Smooth muscle cell (in vitro differentiated cells): ENCODE data around the gene KCNC4. TPM values are rescaled to one million over a fixed set of nuclear protein-coding genes. Genes with fewer than 3 reads are reported as not detected.
A peak's percentile ranks its signal among the peaks of the same experiment; 100 is the strongest.

Experiments used
- DNase-seq: peaks from one replicate; lab custom pipeline; 2025; ENCODE audit not compliant: unreplicated experiment; lab: John Stamatoyannopoulos, UW
- H2AFZ ChIP-seq: fragments of 200-600 bp; sonication (generic); 2 replicates; pipeline ENCODE4 v1.6.0; 2016; ENCODE audit warnings: antibody characterized with exemption, low read depth, mild to moderate bottlenecking
- H3F3A ChIP-seq: fragments of 200-600 bp; sonication (generic); 2 replicates; pipeline ENCODE4 v1.6.0; 2017; ENCODE audit warnings: antibody characterized with exemption, low read depth
- H3K27ac ChIP-seq: fragments of 200-600 bp; sonication (generic); 2 replicates; pipeline ENCODE4 v1.5.1; 2016; ENCODE audit warnings: low read depth, mild to moderate bottlenecking
- H3K27me3 ChIP-seq: fragments of 200-600 bp; sonication (generic); 2 replicates; pipeline ENCODE4 v1.6.1; 2016; ENCODE audit warnings: low read depth, mild to moderate bottlenecking
- H3K36me3 ChIP-seq: fragments of 200-600 bp; sonication (generic); 2 replicates; pipeline ENCODE4 v1.5.1; 2016; ENCODE audit warnings: low read depth
- H3K4me1 ChIP-seq: fragments of 200-600 bp; sonication (generic); 2 replicates; pipeline ENCODE4 v1.5.1; 2016; ENCODE audit warnings: low read depth
- H3K4me2 ChIP-seq: fragments of 200-600 bp; sonication (generic); 2 replicates; pipeline ENCODE4 v1.6.0; 2016; ENCODE audit warnings: mild to moderate bottlenecking
- H3K4me3 ChIP-seq: fragments of 200-600 bp; sonication (generic); 2 replicates; pipeline ENCODE4 v1.5.1; 2016; ENCODE audit warnings: mild to moderate bottlenecking
- H3K79me2 ChIP-seq: fragments of 200-600 bp; sonication (generic); 2 replicates; pipeline ENCODE4 v1.6.0; 2016; ENCODE audit warnings: low read depth, mild to moderate bottlenecking
- H3K9ac ChIP-seq: fragments of 200-600 bp; sonication (generic); 2 replicates; pipeline ENCODE4 v1.6.0; 2016; ENCODE audit warnings: low read depth
- H3K9me3 ChIP-seq: fragments of 200-600 bp; sonication (generic); replicated peaks from 2 replicates; pipeline ENCODE4 v1.5.1; 2016; ENCODE audit warnings: low read depth
- H4K20me1 ChIP-seq: fragments of 200-600 bp; sonication (generic); 2 replicates; pipeline ENCODE4 v1.6.0; 2016; ENCODE audit warnings: low read depth
- WGBS: methylation state at CpG from one replicate; pipeline ENCODE4 v1.1.7; 2016; ENCODE audit warnings: low lambda C conversion rate; 5-methylcytosine and 5-hydroxymethylcytosine counted together
- polyA plus RNA-seq: library from polyadenylated mRNA; unstranded; fragments of >200 nt; fragmentation: Nextera tagmentation; extraction: Ambion mirVana; gene quantifications from 2 replicates; pipeline ENCODE4 v1.2.1, GENCODE V29; 2016
- total RNA-seq: library from RNA; depleted of rRNA; stranded (reverse); fragments of >200 nt; gene quantifications from 2 replicates; pipeline ENCODE4 v1.2.3, GENCODE V29; 2014
- TF ChIP-seq, protein P1 (sequence below): fragments of 200-600 bp; sonication (generic); IDR thresholded peaks from 2 replicates; pipeline ENCODE4 v1.5.1; 2017; ENCODE audit warnings: borderline replicate concordance, mild to moderate bottlenecking, antibody characterized with exemption; ENCODE audit not compliant: insufficient read depth, poor library complexity, severe bottlenecking

KCNC4 gene
- total and polyA plus RNA-seq, 2 experiments from 2014 or later = 2.0 to 6.0 TPM

GRCh38 chr1:110200190-110200589 is 9.9 kb upstream of the KCNC4 start:
- TF ChIP-seq, protein P1, sequence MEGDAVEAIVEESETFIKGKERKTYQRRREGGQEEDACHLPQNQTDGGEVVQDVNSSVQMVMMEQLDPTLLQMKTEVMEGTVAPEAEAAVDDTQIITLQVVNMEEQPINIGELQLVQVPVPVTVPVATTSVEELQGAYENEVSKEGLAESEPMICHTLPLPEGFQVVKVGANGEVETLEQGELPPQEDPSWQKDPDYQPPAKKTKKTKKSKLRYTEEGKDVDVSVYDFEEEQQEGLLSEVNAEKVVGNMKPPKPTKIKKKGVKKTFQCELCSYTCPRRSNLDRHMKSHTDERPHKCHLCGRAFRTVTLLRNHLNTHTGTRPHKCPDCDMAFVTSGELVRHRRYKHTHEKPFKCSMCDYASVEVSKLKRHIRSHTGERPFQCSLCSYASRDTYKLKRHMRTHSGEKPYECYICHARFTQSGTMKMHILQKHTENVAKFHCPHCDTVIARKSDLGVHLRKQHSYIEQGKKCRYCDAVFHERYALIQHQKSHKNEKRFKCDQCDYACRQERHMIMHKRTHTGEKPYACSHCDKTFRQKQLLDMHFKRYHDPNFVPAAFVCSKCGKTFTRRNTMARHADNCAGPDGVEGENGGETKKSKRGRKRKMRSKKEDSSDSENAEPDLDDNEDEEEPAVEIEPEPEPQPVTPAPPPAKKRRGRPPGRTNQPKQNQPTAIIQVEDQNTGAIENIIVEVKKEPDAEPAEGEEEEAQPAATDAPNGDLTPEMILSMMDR = no peak
- Histone ChIP-seq H3K36me3 (no peaks in the 10 kb centered on the region), H3K4me2 (no peak overlapping the region), H3K9ac (no peak overlapping the region), H2AFZ (no peak overlapping the region), H3K27me3 (no peaks in the 10 kb centered on the region), H3F3A (no peaks in the 10 kb centered on the region), H4K20me1 (no peaks in the 10 kb centered on the region), H3K9me3 (no peaks in the 10 kb centered on the region), H3K4me3 (no peak overlapping the region), H3K27ac (no peak overlapping the region), H3K79me2 (no peaks in the 10 kb centered on the region), H3K4me1 (no peaks in the 10 kb centered on the region)
- no peak for DNase-seq
- WGBS = 93% methylated on average over 2 of the region's 2 CpGs

GRCh38 chr1:110200666-110201065 is 9.4 kb upstream of the KCNC4 start:
- H3K4me2 ChIP-seq = peak overlapping the region; percentile 26
- H3K4me1 ChIP-seq = no peaks in the 10 kb centered on the region
- no peaks in the 10 kb centered on the region for H3K36me3 ChIP-seq
- H4K20me1 ChIP-seq = no peaks in the 10 kb centered on the region
- no peaks in the 10 kb centered on the region for H3K9me3 ChIP-seq
- no peak overlapping the region for H3K27ac ChIP-seq
- WGBS = 65% methylated on average over 13 of the region's 14 CpGs
- no peaks in the 10 kb centered on the region for H3K27me3 ChIP-seq
- H3F3A ChIP-seq = no peaks in the 10 kb centered on the region
- TF ChIP-seq, protein P1 = no peak
- H3K9ac ChIP-seq = no peak overlapping the region
- no peak for DNase-seq
- H3K4me3 ChIP-seq = no peak overlapping the region
- no peaks in the 10 kb centered on the region for H3K79me2 ChIP-seq
- H2AFZ ChIP-seq = no peak overlapping the region

- TF ChIP-seq, protein P1 = no peak
- Histone ChIP-seq H3F3A (no peaks in the 10 kb centered on the region), H3K9me3 (no peaks in the 10 kb centered on the region), H3K9ac (no peak overlapping the region), H3K27me3 (no peaks in the 10 kb centered on the region), H3K4me1 (no peaks in the 10 kb centered on the region), H3K79me2 (no peaks in the 10 kb centered on the region), H3K27ac (no peak overlapping the region), H4K20me1 (no peaks in the 10 kb centered on the region), H3K4me3 (no peak overlapping the region), H3K36me3 (no peaks in the 10 kb centered on the region), H2AFZ (no peak overlapping the region), H3K4me2 (peak overlapping the region; percentile 26)
- 87% methylated on average over 10 of the region's 10 CpGs for WGBS
- DNase-seq = no peak
These were observed 8.8 kb upstream of the KCNC4 start for GRCh38 chr1:110201157-110201825.
